GM12878 (cell line): ENCODE measurements around the gene ADGB. TPM values are rescaled to one million over a fixed set of nuclear protein-coding genes. Genes with fewer than 3 reads are reported as not detected.

Experiments used
- ATAC-seq: fragments of 200-7000 bp; cut with Tn5 transposase; 3 replicates; pipeline ENCODE4 v1.9.1; 2020; ENCODE audit warnings: mild to moderate bottlenecking, moderate library complexity
- BruUV-seq: library from RNA; stranded (reverse); fragments of 400-500 nt; replicated peaks from 2 replicates; lab custom pipeline; 2021; lab: Mats Ljungman, UMichigan
- CTCF ChIA-PET: fragments of 300-600 bp; sonication (Branson Sonifier 250); formaldehyde crosslinking; extraction: SDS; loops from one replicate; lab custom pipeline; 2021; ENCODE audit warnings: inconsistent platforms; lab: Yijun Ruan, JAX
- POLR2A ChIA-PET: fragments of 350-600 bp; formaldehyde crosslinking; extraction: SDS; loops from one replicate; lab custom pipeline; 2021; ENCODE audit warnings: inconsistent platforms; lab: Charles Lee
- RAD21 ChIA-PET: fragments of 300-600 bp; sonication (Branson Sonifier 250); formaldehyde crosslinking; loops from one replicate; lab custom pipeline; 2023; ENCODE audit warnings: antibody characterized with exemption; ENCODE audit not compliant: unreplicated experiment; lab: Charles Lee
- SMC1A ChIA-PET: fragments of 300-600 bp; sonication (Branson Sonifier 250); formaldehyde crosslinking; loops from one replicate; lab custom pipeline; 2023; ENCODE audit not compliant: unreplicated experiment, uncharacterized antibody; lab: Charles Lee
- DNase-seq: peaks from one replicate; pipeline ENCODE4 v3.0.0-alpha.2; 2011; ENCODE audit warnings: low read depth, low spot score
- FAIRE-seq: peaks from 3 replicates; lab custom pipeline; 2011; peaks lifted over from hg19 to GRCh38; lab: Jason Lieb, UNC
- H2AFZ ChIP-seq: 2 replicates; pipeline ENCODE4 v1.6.0; 2011; ENCODE audit warnings: low read depth, low read length, control low read depth; ENCODE audit not compliant: control insufficient read depth
- H3K27ac ChIP-seq: 2 replicates; pipeline ENCODE4 v1.5.1; 2011; ENCODE audit warnings: control low read depth; ENCODE audit not compliant: control insufficient read depth, insufficient read depth
- H3K27me3 ChIP-seq, 2 experiments: replicated peaks in 1 of 2; 2 replicates each; pipeline versions ENCODE4 v1.6.0 to v1.6.1; 2011; ENCODE audit warnings: low read length in 1 of 2; ENCODE audit not compliant: control insufficient read depth in 2 of 2, insufficient read depth in 2 of 2
- H3K36me3 ChIP-seq, 2 experiments: 2 replicates each; pipeline ENCODE4 v1.5.1; 2011; ENCODE audit warnings: low read length in 1 of 2; ENCODE audit not compliant: control insufficient read depth in 2 of 2, insufficient read depth in 2 of 2
- H3K4me1 ChIP-seq: 2 replicates; pipeline ENCODE4 v1.6.1; 2011; ENCODE audit warnings: mild to moderate bottlenecking, low read length, moderate library complexity, mixed read lengths; ENCODE audit not compliant: control insufficient read depth, insufficient read depth
- H3K4me2 ChIP-seq: 2 replicates; pipeline ENCODE4 v1.6.0; 2011; ENCODE audit warnings: control low read depth; ENCODE audit not compliant: control insufficient read depth, insufficient read depth
- H3K4me3 ChIP-seq: fragments of 200-600 bp; sonication (generic); 2 replicates; pipeline ENCODE4 v1.5.1; 2016
- H3K79me2 ChIP-seq: 2 replicates; pipeline ENCODE4 v1.6.0; 2011; ENCODE audit warnings: low read length; ENCODE audit not compliant: control insufficient read depth, insufficient read depth
- H3K9ac ChIP-seq: 2 replicates; pipeline ENCODE4 v1.8.0; 2011; ENCODE audit warnings: low read length, control low read depth, mixed read lengths; ENCODE audit not compliant: control insufficient read depth, insufficient read depth
- H3K9me3 ChIP-seq: replicated peaks from 3 replicates; pipeline ENCODE4 v1.5.1; 2011; ENCODE audit warnings: mild to moderate bottlenecking, low read length; ENCODE audit not compliant: control insufficient read depth, insufficient read depth
- H4K20me1 ChIP-seq: 2 replicates; pipeline ENCODE4 v1.6.0; 2011; ENCODE audit not compliant: control insufficient read depth, insufficient read depth
- CEBPB ChIP-seq, 2 experiments: fragments of 150-350 bp in 1 of 2; IDR thresholded peaks; 2 replicates each; pipeline ENCODE4 v1.6.1; 2012 to 2014; ENCODE audit warnings: low read depth in 2 of 2, low read length in 2 of 2, borderline replicate concordance in 1 of 2, inconsistent platforms in 1 of 2
- GABPA ChIP-seq: IDR thresholded peaks from 2 replicates; pipeline ENCODE4 v1.6.1; 2014; ENCODE audit warnings: antibody characterized with exemption, low read depth, mild to moderate bottlenecking, inconsistent platforms
- LARP7 ChIP-seq: fragments of 450-650 bp; IDR thresholded peaks from 2 replicates; pipeline ENCODE4 v1.6.1; 2017; ENCODE audit warnings: mild to moderate bottlenecking
- MTA3 ChIP-seq: IDR thresholded peaks from 2 replicates; pipeline ENCODE4 v1.6.1; 2012; ENCODE audit warnings: low read length, inconsistent platforms, borderline replicate concordance
- NFYB ChIP-seq: IDR thresholded peaks from 2 replicates; pipeline ENCODE4 v1.6.1; 2011; ENCODE audit warnings: low read depth, mild to moderate bottlenecking, low read length, improper control_type of control experiment, moderate library complexity; ENCODE audit not compliant: insufficient read depth
- PAX8 ChIP-seq: fragments of 450-650 bp; IDR thresholded peaks from 2 replicates; pipeline ENCODE4 v1.6.1; 2017; ENCODE audit warnings: mild to moderate bottlenecking, moderate library complexity
- POLR2AphosphoS2 ChIP-seq: IDR thresholded peaks from 2 replicates; pipeline ENCODE4 v1.6.1; 2011; ENCODE audit warnings: low read depth, mild to moderate bottlenecking, low read length, improper control_type of control experiment, moderate library complexity
- RAD51 ChIP-seq: fragments of 450-650 bp; IDR thresholded peaks from 2 replicates; pipeline ENCODE4 v1.6.1; 2016; ENCODE audit warnings: moderate library complexity, mild to moderate bottlenecking, inconsistent platforms
- SUPT20H ChIP-seq: IDR thresholded peaks from 2 replicates; pipeline ENCODE4 v1.6.1; 2011; ENCODE audit warnings: low read depth, mild to moderate bottlenecking, low read length, moderate library complexity, borderline replicate concordance; ENCODE audit not compliant: control insufficient read depth
- ZNF622 ChIP-seq: fragments of 450-650 bp; IDR thresholded peaks from 2 replicates; pipeline ENCODE4 v1.6.1; 2017; ENCODE audit warnings: mild to moderate bottlenecking, inconsistent platforms
- WGBS: methylation state at CpG from one replicate; pipeline ENCODE4 v1.1.6; 2016; ENCODE audit warnings: low lambda C conversion rate; ENCODE audit not compliant: insufficient replicate concordance, insufficient coverage; ENCODE audit errors: missing lambda C conversion rate; 5-methylcytosine and 5-hydroxymethylcytosine counted together
- in situ Hi-C: fragments of 300-500 bp; cut with MboI; formaldehyde crosslinking; loops from 9 replicates; pipeline ENCODE4 v1.14.3; 2018; ENCODE audit warnings: mixed read lengths
- intact Hi-C: fragments of 100-400 bp; cut with micrococcal nuclease; formaldehyde crosslinking; loops from one replicate; pipeline ENCODE4 v1.14.2; 2022; ENCODE audit not compliant: unreplicated experiment
- polyA plus RNA-seq, 11 experiments: library from polyadenylated mRNA; depleted of rRNA in 4 of 11; unstranded in 6 of 11; stranded (reverse) in 5 of 11; fragments of >200 nt; fragmentation: Nextera tagmentation in 4 of 11; fragmentation: Illumina TruSeq in 1 of 11; extraction: Ambion mirVana in 4 of 11; extraction: Trizol in 1 of 11; gene quantifications; 1 replicate in 1 of 11; 2 replicates in 10 of 11; pipeline versions ENCODE4 v1.2.1 to v1.2.3, GENCODE V29; 2011 to 2016; ENCODE audit warnings: inconsistent platforms in 2 of 11, missing spikeins in 2 of 11, low read depth in 1 of 11
- total RNA-seq, 4 experiments: library from RNA; depleted of rRNA in 3 of 4; stranded (reverse); fragments of >200 nt in 3 of 4; fragmentation: Illumina TruSeq in 1 of 4; extraction: Trizol in 1 of 4; gene quantifications; 2 replicates each; pipeline versions ENCODE4 v1.2.1 to v1.2.3, GENCODE V29; 2013 to 2021
- TF ChIP-seq, protein P1 (sequence below): fragments of 450-650 bp; IDR thresholded peaks from 2 replicates; pipeline ENCODE4 v1.6.1; 2017; ENCODE audit warnings: low read depth, mild to moderate bottlenecking, moderate library complexity
- TF ChIP-seq, protein P2 (sequence below): fragments of 450-650 bp; conservative IDR thresholded peaks from 2 replicates; pipeline ENCODE4 v1.6.1; 2017; ENCODE audit warnings: mild to moderate bottlenecking, moderate library complexity

The ADGB gene
- total and polyA plus RNA-seq, 10 of the 15 experiments (the other 5 are each of a cell fraction or from before 2014, with no cell fraction given): not detected

DNA sequence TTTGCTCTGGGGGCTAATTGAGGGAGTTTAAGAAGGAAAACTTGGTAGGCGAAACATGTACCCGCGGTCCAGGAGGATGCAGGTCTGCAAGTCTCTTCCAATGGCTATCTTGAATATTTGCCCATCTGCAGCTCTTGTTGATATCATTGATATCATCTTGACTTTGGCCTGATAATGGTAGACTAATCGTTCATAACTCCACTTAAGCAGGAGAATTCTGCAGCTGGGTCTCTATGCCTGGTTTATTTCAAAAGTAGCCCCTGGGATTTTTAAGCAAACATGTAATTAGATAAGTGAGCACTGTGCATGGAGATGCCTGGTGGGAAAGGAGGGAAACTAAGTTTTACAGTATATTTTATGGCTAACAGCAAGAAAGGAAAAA is 52.7 kb downstream of the ADGB start (continued):
- TF ChIP-seq, protein P1, sequence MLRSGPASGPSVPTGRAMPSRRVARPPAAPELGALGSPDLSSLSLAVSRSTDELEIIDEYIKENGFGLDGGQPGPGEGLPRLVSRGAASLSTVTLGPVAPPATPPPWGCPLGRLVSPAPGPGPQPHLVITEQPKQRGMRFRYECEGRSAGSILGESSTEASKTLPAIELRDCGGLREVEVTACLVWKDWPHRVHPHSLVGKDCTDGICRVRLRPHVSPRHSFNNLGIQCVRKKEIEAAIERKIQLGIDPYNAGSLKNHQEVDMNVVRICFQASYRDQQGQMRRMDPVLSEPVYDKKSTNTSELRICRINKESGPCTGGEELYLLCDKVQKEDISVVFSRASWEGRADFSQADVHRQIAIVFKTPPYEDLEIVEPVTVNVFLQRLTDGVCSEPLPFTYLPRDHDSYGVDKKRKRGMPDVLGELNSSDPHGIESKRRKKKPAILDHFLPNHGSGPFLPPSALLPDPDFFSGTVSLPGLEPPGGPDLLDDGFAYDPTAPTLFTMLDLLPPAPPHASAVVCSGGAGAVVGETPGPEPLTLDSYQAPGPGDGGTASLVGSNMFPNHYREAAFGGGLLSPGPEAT: no peak

DNA sequence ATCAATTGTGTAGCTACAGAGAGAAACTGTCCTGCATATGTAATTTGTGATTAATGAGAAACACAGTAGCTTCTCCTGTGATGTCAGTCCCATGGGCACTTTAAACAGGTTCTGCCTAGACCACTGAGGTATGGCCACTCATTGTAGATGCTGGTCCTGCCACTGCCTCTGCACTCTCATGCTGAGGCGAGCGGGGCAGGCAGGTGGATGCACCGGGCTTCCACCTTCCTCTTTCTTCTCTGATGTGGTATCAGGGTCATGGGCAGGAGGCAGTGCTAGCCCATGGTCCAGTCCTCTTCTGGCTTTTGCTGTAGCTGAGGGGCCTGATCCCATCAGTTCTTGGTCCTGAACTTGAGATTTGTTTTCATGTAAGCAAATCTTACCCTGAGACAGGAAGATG is 58.7 kb downstream of the ADGB start:
- Histone ChIP-seq H3K4me1 (no peaks in the 10 kb centered on the region), H3K36me3 (no peaks in the 10 kb centered on the region), H3K9me3 (no peaks in the 10 kb centered on the region), H3K27ac (no peak overlapping the region), H3K4me2 (no peak overlapping the region), H3K4me3 (no peak overlapping the region), H2AFZ (no peak overlapping the region), H3K27me3 (no peaks in the 10 kb centered on the region), H4K20me1 (no peaks in the 10 kb centered on the region)
- DNase-seq: no peak
- SMC1A ChIA-PET: no interaction called here
- BruUV-seq: no TSS peak
- intact Hi-C loops: no loop called here
- peak; percentile 38; the same call in 2 of the 3 replicates for ATAC-seq
- WGBS: 48% methylated on average over 3 of the region's 3 CpGs
- TF ChIP-seq PAX8: no peak
- no peak for TF ChIP-seq SUPT20H
- TF ChIP-seq, protein P2, sequence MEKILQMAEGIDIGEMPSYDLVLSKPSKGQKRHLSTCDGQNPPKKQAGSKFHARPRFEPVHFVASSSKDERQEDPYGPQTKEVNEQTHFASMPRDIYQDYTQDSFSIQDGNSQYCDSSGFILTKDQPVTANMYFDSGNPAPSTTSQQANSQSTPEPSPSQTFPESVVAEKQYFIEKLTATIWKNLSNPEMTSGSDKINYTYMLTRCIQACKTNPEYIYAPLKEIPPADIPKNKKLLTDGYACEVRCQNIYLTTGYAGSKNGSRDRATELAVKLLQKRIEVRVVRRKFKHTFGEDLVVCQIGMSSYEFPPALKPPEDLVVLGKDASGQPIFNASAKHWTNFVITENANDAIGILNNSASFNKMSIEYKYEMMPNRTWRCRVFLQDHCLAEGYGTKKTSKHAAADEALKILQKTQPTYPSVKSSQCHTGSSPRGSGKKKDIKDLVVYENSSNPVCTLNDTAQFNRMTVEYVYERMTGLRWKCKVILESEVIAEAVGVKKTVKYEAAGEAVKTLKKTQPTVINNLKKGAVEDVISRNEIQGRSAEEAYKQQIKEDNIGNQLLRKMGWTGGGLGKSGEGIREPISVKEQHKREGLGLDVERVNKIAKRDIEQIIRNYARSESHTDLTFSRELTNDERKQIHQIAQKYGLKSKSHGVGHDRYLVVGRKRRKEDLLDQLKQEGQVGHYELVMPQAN: no peak
- no peak for TF ChIP-seq NFYB
- no peak for TF ChIP-seq GABPA
- TF ChIP-seq LARP7: no peak
- no peak for TF ChIP-seq RAD51
- no peak for TF ChIP-seq ZNF622
- TF ChIP-seq CEBPB (IDR thresholded peaks at IDR 0.05; ENCODE audit: borderline replicate concordance in 1 of 2, low read depth in 2 of 2, low read length in 2 of 2): no peak
- TF ChIP-seq POLR2AphosphoS2: no peak
- TF ChIP-seq MTA3: no peak
- TF ChIP-seq, all 136 proteins: peak for 0
- ChIA-PET POLR2A (no interaction called here), CTCF (interaction anchor here (1.6 kb wide), 1 partner anchor 8 kb away, joined by 5 read pairs; no protein-coding TSS in a partner anchor), RAD21 (no interaction called here)
- no peak for FAIRE-seq
- in situ Hi-C loops: no loop called here
- H3K79me2 ChIP-seq: no peaks in the 10 kb centered on the region
- no peak overlapping the region for H3K9ac ChIP-seq
